ENCODE measurements around the gene IRAK4. TPM values are rescaled to one million over a fixed set of nuclear protein-coding genes. Genes with fewer than 3 reads are reported as not detected.

IRAK4 gene
- total and polyA plus RNA-seq, 2 experiments from 2014 or later: 3.9 to 12.9 TPM

DNA sequence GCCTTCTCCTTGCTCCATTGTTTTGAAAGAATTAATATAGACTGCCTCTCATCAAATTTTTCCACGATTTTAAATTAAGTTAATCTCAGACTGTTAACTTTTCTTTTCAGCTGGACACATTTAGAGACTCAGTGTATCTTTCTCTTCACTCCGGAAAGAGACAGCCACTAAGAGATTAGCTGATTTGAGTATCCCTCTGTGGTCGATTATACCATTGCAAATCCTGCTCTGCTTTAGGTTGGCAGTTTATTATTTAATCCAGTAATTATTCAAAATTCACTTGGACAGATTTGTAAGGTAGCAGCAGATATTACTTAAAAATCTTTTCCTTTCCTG is 48.0 kb downstream of the IRAK4 start:
- peak overlapping the region; percentile 87 for H3K4me2 ChIP-seq
- H3K36me3 ChIP-seq (ENCODE audit: insufficient read depth): peaks cover 1% of the 10 kb centered on the region
- Mint-ChIP-seq H3K9me3 (no peaks in the 10 kb centered on the region; the same call in 2 of the 3 replicates), H3K4me1 (peaks cover 9% of the 10 kb centered on the region; the same call in 2 of the 3 replicates), H3K36me3 (ENCODE audit: low read depth) (peaks cover 8% of the 10 kb centered on the region), H3K4me3 (peak overlapping the region; percentile 99), H3K27me3 (ENCODE audit: insufficient read depth, low read depth, poor library complexity) (peaks cover 4% of the 10 kb centered on the region), H3K27ac (peak overlapping the region; percentile 100)
- TF ChIP-seq STAT1 (IDR thresholded peaks at IDR 0.05; ENCODE audit: unreplicated experiment): no peak
- TF ChIP-seq, protein P1, sequence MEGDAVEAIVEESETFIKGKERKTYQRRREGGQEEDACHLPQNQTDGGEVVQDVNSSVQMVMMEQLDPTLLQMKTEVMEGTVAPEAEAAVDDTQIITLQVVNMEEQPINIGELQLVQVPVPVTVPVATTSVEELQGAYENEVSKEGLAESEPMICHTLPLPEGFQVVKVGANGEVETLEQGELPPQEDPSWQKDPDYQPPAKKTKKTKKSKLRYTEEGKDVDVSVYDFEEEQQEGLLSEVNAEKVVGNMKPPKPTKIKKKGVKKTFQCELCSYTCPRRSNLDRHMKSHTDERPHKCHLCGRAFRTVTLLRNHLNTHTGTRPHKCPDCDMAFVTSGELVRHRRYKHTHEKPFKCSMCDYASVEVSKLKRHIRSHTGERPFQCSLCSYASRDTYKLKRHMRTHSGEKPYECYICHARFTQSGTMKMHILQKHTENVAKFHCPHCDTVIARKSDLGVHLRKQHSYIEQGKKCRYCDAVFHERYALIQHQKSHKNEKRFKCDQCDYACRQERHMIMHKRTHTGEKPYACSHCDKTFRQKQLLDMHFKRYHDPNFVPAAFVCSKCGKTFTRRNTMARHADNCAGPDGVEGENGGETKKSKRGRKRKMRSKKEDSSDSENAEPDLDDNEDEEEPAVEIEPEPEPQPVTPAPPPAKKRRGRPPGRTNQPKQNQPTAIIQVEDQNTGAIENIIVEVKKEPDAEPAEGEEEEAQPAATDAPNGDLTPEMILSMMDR (conservative IDR thresholded peaks at IDR 0.05; ENCODE audit: low read depth in 2 of 2): no peak
- TF ChIP-seq EZH2 (IDR thresholded peaks at IDR 0.05; ENCODE audit: low read depth, unreplicated experiment): no peak
- TF ChIP-seq, protein P2, sequence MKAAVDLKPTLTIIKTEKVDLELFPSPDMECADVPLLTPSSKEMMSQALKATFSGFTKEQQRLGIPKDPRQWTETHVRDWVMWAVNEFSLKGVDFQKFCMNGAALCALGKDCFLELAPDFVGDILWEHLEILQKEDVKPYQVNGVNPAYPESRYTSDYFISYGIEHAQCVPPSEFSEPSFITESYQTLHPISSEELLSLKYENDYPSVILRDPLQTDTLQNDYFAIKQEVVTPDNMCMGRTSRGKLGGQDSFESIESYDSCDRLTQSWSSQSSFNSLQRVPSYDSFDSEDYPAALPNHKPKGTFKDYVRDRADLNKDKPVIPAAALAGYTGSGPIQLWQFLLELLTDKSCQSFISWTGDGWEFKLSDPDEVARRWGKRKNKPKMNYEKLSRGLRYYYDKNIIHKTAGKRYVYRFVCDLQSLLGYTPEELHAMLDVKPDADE (IDR thresholded peaks at IDR 0.05): no peak
- TF ChIP-seq ZNF114 (CRISPR knock-in tag; IDR thresholded peaks at IDR 0.05): no peak
- TF ChIP-seq, protein P3, sequence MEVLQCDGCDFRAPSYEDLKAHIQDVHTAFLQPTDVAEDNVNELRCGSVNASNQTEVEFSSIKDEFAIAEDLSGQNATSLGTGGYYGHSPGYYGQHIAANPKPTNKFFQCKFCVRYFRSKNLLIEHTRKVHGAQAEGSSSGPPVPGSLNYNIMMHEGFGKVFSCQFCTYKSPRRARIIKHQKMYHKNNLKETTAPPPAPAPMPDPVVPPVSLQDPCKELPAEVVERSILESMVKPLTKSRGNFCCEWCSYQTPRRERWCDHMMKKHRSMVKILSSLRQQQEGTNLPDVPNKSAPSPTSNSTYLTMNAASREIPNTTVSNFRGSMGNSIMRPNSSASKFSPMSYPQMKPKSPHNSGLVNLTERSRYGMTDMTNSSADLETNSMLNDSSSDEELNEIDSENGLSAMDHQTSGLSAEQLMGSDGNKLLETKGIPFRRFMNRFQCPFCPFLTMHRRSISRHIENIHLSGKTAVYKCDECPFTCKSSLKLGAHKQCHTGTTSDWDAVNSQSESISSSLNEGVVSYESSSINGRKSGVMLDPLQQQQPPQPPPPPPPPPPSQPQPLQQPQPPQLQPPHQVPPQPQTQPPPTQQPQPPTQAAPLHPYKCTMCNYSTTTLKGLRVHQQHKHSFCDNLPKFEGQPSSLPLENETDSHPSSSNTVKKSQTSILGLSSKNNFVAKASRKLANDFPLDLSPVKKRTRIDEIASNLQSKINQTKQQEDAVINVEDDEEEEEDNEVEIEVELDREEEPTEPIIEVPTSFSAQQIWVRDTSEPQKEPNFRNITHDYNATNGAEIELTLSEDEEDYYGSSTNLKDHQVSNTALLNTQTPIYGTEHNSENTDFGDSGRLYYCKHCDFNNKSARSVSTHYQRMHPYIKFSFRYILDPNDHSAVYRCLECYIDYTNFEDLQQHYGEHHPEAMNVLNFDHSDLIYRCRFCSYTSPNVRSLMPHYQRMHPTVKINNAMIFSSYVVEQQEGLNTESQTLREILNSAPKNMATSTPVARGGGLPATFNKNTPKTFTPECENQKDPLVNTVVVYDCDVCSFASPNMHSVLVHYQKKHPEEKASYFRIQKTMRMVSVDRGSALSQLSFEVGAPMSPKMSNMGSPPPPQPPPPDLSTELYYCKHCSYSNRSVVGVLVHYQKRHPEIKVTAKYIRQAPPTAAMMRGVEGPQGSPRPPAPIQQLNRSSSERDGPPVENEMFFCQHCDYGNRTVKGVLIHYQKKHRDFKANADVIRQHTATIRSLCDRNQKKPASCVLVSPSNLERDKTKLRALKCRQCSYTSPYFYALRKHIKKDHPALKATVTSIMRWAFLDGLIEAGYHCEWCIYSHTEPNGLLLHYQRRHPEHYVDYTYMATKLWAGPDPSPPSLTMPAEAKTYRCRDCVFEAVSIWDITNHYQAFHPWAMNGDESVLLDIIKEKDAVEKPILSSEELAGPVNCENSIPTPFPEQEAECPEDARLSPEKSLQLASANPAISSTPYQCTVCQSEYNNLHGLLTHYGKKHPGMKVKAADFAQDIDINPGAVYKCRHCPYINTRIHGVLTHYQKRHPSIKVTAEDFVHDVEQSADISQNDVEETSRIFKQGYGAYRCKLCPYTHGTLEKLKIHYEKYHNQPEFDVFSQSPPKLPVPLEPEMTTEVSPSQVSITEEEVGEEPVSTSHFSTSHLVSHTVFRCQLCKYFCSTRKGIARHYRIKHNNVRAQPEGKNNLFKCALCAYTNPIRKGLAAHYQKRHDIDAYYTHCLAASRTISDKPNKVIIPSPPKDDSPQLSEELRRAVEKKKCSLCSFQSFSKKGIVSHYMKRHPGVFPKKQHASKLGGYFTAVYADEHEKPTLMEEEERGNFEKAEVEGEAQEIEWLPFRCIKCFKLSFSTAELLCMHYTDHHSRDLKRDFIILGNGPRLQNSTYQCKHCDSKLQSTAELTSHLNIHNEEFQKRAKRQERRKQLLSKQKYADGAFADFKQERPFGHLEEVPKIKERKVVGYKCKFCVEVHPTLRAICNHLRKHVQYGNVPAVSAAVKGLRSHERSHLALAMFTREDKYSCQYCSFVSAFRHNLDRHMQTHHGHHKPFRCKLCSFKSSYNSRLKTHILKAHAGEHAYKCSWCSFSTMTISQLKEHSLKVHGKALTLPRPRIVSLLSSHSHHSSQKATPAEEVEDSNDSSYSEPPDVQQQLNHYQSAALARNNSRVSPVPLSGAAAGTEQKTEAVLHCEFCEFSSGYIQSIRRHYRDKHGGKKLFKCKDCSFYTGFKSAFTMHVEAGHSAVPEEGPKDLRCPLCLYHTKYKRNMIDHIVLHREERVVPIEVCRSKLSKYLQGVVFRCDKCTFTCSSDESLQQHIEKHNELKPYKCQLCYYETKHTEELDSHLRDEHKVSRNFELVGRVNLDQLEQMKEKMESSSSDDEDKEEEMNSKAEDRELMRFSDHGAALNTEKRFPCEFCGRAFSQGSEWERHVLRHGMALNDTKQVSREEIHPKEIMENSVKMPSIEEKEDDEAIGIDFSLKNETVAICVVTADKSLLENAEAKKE (CRISPR knock-in tag; IDR thresholded peaks at IDR 0.05): no peak
- TF ChIP-seq, protein P4, sequence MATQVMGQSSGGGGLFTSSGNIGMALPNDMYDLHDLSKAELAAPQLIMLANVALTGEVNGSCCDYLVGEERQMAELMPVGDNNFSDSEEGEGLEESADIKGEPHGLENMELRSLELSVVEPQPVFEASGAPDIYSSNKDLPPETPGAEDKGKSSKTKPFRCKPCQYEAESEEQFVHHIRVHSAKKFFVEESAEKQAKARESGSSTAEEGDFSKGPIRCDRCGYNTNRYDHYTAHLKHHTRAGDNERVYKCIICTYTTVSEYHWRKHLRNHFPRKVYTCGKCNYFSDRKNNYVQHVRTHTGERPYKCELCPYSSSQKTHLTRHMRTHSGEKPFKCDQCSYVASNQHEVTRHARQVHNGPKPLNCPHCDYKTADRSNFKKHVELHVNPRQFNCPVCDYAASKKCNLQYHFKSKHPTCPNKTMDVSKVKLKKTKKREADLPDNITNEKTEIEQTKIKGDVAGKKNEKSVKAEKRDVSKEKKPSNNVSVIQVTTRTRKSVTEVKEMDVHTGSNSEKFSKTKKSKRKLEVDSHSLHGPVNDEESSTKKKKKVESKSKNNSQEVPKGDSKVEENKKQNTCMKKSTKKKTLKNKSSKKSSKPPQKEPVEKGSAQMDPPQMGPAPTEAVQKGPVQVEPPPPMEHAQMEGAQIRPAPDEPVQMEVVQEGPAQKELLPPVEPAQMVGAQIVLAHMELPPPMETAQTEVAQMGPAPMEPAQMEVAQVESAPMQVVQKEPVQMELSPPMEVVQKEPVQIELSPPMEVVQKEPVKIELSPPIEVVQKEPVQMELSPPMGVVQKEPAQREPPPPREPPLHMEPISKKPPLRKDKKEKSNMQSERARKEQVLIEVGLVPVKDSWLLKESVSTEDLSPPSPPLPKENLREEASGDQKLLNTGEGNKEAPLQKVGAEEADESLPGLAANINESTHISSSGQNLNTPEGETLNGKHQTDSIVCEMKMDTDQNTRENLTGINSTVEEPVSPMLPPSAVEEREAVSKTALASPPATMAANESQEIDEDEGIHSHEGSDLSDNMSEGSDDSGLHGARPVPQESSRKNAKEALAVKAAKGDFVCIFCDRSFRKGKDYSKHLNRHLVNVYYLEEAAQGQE (IDR thresholded peaks at IDR 0.05; ENCODE audit: unreplicated experiment): no peak
- TF ChIP-seq EZH2phosphoT487 (IDR thresholded peaks at IDR 0.05; ENCODE audit: unreplicated experiment): no peak
- no peak for TF ChIP-seq CREB1 (CRISPR knock-in tag; IDR thresholded peaks at IDR 0.05; ENCODE audit: low read depth)
- no peak for TF ChIP-seq JUNB (IDR thresholded peaks at IDR 0.05; ENCODE audit: unreplicated experiment)
- no peak for TF ChIP-seq POLR2AphosphoS5 (IDR thresholded peaks at IDR 0.05; ENCODE audit: low read depth)
- H3K79me2 ChIP-seq (replicated peaks; ENCODE audit: insufficient read depth): peaks cover 28% of the 10 kb centered on the region
- no peaks in the 10 kb centered on the region for H3K9me2 ChIP-seq (ENCODE audit: insufficient read depth)
- no peak for DNase-seq (ENCODE audit: low spot score)
- peak overlapping the region; percentile 95 for H3K27ac ChIP-seq (ENCODE audit: low read depth)
- peak overlapping the region; percentile 93; the same call in 1 of the 2 replicates for H2AFZ ChIP-seq
- no peaks in the 10 kb centered on the region; the same call in 1 of the 2 replicates for H3F3A ChIP-seq (replicated peaks; ENCODE audit: low read depth)
- peaks cover 5% of the 10 kb centered on the region; the same call in 1 of the 2 replicates for H3K4me1 ChIP-seq (ENCODE audit: insufficient read depth)
- peak overlapping the region; percentile 82 for H3K4me3 ChIP-seq
- no peaks in the 10 kb centered on the region for H3K27me3 ChIP-seq (ENCODE audit: insufficient read depth)
- no peaks in the 10 kb centered on the region for H4K20me1 ChIP-seq (replicated peaks; ENCODE audit: insufficient read depth)
- no peak for ATAC-seq

Data from GM23338 (cell line).